ENCODE data around the gene TSHZ2.

Gene TSHZ2

GRCh38 chr20:53011640-53012039 is 39.5 kb downstream of the TSHZ2 start:
- in situ Hi-C loops (cut with HindIII; ENCODE audit: low sequenced_read_pairs), result no loop called here
- TF ChIP-seq, protein P1, sequence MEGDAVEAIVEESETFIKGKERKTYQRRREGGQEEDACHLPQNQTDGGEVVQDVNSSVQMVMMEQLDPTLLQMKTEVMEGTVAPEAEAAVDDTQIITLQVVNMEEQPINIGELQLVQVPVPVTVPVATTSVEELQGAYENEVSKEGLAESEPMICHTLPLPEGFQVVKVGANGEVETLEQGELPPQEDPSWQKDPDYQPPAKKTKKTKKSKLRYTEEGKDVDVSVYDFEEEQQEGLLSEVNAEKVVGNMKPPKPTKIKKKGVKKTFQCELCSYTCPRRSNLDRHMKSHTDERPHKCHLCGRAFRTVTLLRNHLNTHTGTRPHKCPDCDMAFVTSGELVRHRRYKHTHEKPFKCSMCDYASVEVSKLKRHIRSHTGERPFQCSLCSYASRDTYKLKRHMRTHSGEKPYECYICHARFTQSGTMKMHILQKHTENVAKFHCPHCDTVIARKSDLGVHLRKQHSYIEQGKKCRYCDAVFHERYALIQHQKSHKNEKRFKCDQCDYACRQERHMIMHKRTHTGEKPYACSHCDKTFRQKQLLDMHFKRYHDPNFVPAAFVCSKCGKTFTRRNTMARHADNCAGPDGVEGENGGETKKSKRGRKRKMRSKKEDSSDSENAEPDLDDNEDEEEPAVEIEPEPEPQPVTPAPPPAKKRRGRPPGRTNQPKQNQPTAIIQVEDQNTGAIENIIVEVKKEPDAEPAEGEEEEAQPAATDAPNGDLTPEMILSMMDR (IDR thresholded peaks at IDR 0.05; ENCODE audit: low read depth, low read length), result no peak

GRCh38 chr20:53013183-53013582 is 41.0 kb downstream of the TSHZ2 start:
- no peak overlapping the region for H3K4me3 ChIP-seq (ENCODE audit: low read depth, low read length)
- TF ChIP-seq, protein P1 (IDR thresholded peaks at IDR 0.05; ENCODE audit: low read depth, low read length), result no peak
- in situ Hi-C loops (cut with HindIII; ENCODE audit: low sequenced_read_pairs), result no loop called here
- DNase-seq (ENCODE audit: low read depth, low spot score), result no peak

More at GRCh38 chr20:53011640-53012039, 39.5 kb downstream of the TSHZ2 start:
- DNase-seq (ENCODE audit: low read depth, low spot score), result no peak
- H3K4me3 ChIP-seq (ENCODE audit: low read depth, low read length), result no peak overlapping the region

DNA sequence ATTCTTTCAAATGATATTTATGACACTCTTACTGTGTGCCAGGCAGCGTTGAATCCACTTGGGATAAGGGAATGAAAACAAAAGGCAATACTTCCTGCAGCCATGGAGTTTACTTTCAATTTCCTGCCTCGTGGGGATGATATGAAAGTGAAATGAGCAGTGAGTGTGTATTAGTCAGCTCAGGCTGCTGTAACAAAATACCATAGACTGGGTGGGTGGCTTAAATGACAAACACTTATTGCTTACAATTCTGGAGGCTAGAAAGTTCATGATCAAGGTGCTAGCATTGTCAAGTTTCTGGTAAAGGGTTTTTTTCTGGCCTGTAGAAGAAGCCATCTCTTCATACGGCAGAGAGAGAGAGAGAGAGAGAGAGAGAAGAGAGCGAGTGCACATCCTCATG is 41.7 kb downstream of the TSHZ2 start:
- TF ChIP-seq, protein P1 (IDR thresholded peaks at IDR 0.05; ENCODE audit: low read depth, low read length), result no peak
- in situ Hi-C loops (cut with HindIII; ENCODE audit: low sequenced_read_pairs), result no loop called here
- DNase-seq (ENCODE audit: low read depth, low spot score), result no peak

GRCh38 chr20:53016071-53016470 is 43.9 kb downstream of the TSHZ2 start:
- DNase-seq (ENCODE audit: low read depth, low spot score), result no peak
- TF ChIP-seq, protein P1 (IDR thresholded peaks at IDR 0.05; ENCODE audit: low read depth, low read length), result no peak
- H3K4me3 ChIP-seq (ENCODE audit: low read depth, low read length), result no peak overlapping the region
- in situ Hi-C loops (cut with HindIII; ENCODE audit: low sequenced_read_pairs), result no loop called here

More for the DNA sequence above, 41.7 kb downstream of the TSHZ2 start:
- no peak overlapping the region for H3K4me3 ChIP-seq (ENCODE audit: low read depth, low read length)

GRCh38 chr20:53016534-53017042 is 44.4 kb downstream of the TSHZ2 start:
- TF ChIP-seq, protein P1 (IDR thresholded peaks at IDR 0.05; ENCODE audit: low read depth, low read length), result no peak
- in situ Hi-C loops (cut with HindIII; ENCODE audit: low sequenced_read_pairs), result no loop called here
- no peak overlapping the region for H3K4me3 ChIP-seq (ENCODE audit: low read depth, low read length)
- DNase-seq (ENCODE audit: low read depth, low spot score), result no peak

DNA sequence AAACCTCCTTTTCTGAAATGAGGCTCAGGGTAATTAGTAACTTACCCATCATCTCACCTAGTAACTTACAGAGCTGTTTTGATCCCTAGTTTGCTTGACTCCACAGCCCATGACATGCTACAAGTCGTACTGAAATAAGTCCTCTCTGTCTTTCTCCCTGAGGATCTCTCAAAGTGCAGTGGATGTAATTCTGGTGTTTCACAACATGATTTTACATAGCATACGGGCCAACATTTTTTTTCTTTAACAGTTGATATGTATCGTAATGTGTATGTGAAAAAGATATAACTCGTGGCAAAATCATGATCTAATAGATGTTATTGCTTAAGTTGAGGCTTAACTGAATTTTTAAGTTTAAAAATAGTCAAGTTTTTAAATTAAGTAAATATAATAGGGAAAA is 45.0 kb downstream of the TSHZ2 start:
- TF ChIP-seq, protein P1 (IDR thresholded peaks at IDR 0.05; ENCODE audit: low read depth, low read length), result no peak
- in situ Hi-C loops (cut with HindIII; ENCODE audit: low sequenced_read_pairs), result no loop called here
- DNase-seq (ENCODE audit: low read depth, low spot score), result no peak
- no peak overlapping the region for H3K4me3 ChIP-seq (ENCODE audit: low read depth, low read length)

GRCh38 chr20:53019464-53019863 is 47.3 kb downstream of the TSHZ2 start:
- no peak for DNase-seq (ENCODE audit: low read depth, low spot score)
- H3K4me3 ChIP-seq (ENCODE audit: low read depth, low read length), result no peak overlapping the region
- TF ChIP-seq, protein P1 (IDR thresholded peaks at IDR 0.05; ENCODE audit: low read depth, low read length), result no peak
- in situ Hi-C loops (cut with HindIII; ENCODE audit: low sequenced_read_pairs), result no loop called here
